ENCODE measurements around the gene MNAT1.

MNAT1 gene

GRCh38 chr14:60805841-60806430 is 71.4 kb downstream of the MNAT1 start:
- no peaks in the 10 kb centered on the region for H3K36me3 ChIP-seq (ENCODE audit: control insufficient read depth in 1 of 2, insufficient read depth in 2 of 2, low read length in 2 of 2)
- H3K9ac ChIP-seq (ENCODE audit: low read length): no peak overlapping the region
- H3K79me2 ChIP-seq (ENCODE audit: control insufficient read depth, insufficient read depth, low read length, poor library complexity): no peaks in the 10 kb centered on the region
- H3K4ac ChIP-seq (ENCODE audit: low read depth, low read length): no peak overlapping the region
- no peak overlapping the region for H2AFZ ChIP-seq (ENCODE audit: insufficient read depth, low read length, poor library complexity)
- no peak overlapping the region for H3K18ac ChIP-seq (ENCODE audit: low read length)
- H3K23ac ChIP-seq (ENCODE audit: low read length): no peak overlapping the region
- no peak overlapping the region for H3K4me2 ChIP-seq (ENCODE audit: low read length)
- H4K12ac ChIP-seq (ENCODE audit: low read depth, low read length): no peak overlapping the region
- DNase-seq: peak in 1 of 2 donors; percentile 3
- H4K91ac ChIP-seq (ENCODE audit: low read depth, low read length): no peak overlapping the region
- H3K4me1 ChIP-seq (ENCODE audit: control insufficient read depth in 1 of 2, insufficient read depth in 2 of 2, low read length in 2 of 2): no peaks in the 10 kb centered on the region
- no peak overlapping the region for H3K14ac ChIP-seq (ENCODE audit: low read length)
- H2BK12ac ChIP-seq (ENCODE audit: low read length): no peak overlapping the region
- H3K27me3 ChIP-seq (ENCODE audit: insufficient read depth, low read length): no peaks in the 10 kb centered on the region
- no peak overlapping the region for H3K4me3 ChIP-seq (ENCODE audit: low read depth, low read length)
- no peak overlapping the region for H3K27ac ChIP-seq (ENCODE audit: low read depth, low read length)
- H2BK120ac ChIP-seq (ENCODE audit: insufficient read depth, low read length, poor library complexity): no peak overlapping the region
- H3K79me1 ChIP-seq (ENCODE audit: low read length): no peaks in the 10 kb centered on the region
- H2AK5ac ChIP-seq (ENCODE audit: low read length): no peak overlapping the region
- no CpG with 5 or more reads among the region's 1 CpG for WGBS (ENCODE audit: extremely low coverage, insufficient coverage, insufficient read length)
- no peak overlapping the region for H2BK5ac ChIP-seq (ENCODE audit: low read depth, low read length, poor library complexity)
- H4K8ac ChIP-seq (ENCODE audit: low read depth, low read length): no peak overlapping the region
- H3K9me3 ChIP-seq (ENCODE audit: insufficient read depth, low read depth, low read length): no peaks in the 10 kb centered on the region

- Histone ChIP-seq H3K79me2 (ENCODE audit: control insufficient read depth, insufficient read depth, low read length, poor library complexity) (no peaks in the 10 kb centered on the region), H3K9ac (ENCODE audit: low read length) (no peak overlapping the region), H3K14ac (ENCODE audit: low read length) (no peak overlapping the region), H3K4me2 (ENCODE audit: low read length) (no peak overlapping the region), H2AK5ac (ENCODE audit: low read length) (no peak overlapping the region), H4K91ac (ENCODE audit: low read depth, low read length) (no peak overlapping the region), H3K9me3 (ENCODE audit: insufficient read depth, low read depth, low read length) (no peaks in the 10 kb centered on the region), H4K12ac (ENCODE audit: low read depth, low read length) (no peak overlapping the region), H3K23ac (ENCODE audit: low read length) (no peak overlapping the region), H2BK120ac (ENCODE audit: insufficient read depth, low read length, poor library complexity) (no peak overlapping the region), H3K18ac (ENCODE audit: low read length) (no peak overlapping the region), H3K79me1 (ENCODE audit: low read length) (no peaks in the 10 kb centered on the region), H4K8ac (ENCODE audit: low read depth, low read length) (no peak overlapping the region), H3K36me3 (ENCODE audit: control insufficient read depth in 1 of 2, insufficient read depth in 2 of 2, low read length in 2 of 2) (peaks cover 0 to under 1% of the 10 kb centered on the region in 2 experiments), H3K4me3 (ENCODE audit: low read depth, low read length) (no peak overlapping the region), H3K27ac (ENCODE audit: low read depth, low read length) (no peak overlapping the region), H2BK12ac (ENCODE audit: low read length) (no peak overlapping the region), H2AFZ (ENCODE audit: insufficient read depth, low read length, poor library complexity) (no peak overlapping the region), H3K4ac (ENCODE audit: low read depth, low read length) (no peak overlapping the region), H3K4me1 (ENCODE audit: control insufficient read depth in 1 of 2, insufficient read depth in 2 of 2, low read length in 2 of 2) (no peaks in the 10 kb centered on the region), H3K27me3 (ENCODE audit: insufficient read depth, low read length) (no peaks in the 10 kb centered on the region), H2BK5ac (ENCODE audit: low read depth, low read length, poor library complexity) (no peak overlapping the region)
- no peak for DNase-seq
- no CpG with 5 or more reads among the region's 2 CpGs for WGBS (ENCODE audit: extremely low coverage, insufficient coverage, insufficient read length)
Observed at GRCh38 chr14:60807247-60807646, 72.7 kb downstream of the MNAT1 start.

- Histone ChIP-seq H2BK12ac (ENCODE audit: low read length) (no peak overlapping the region), H4K12ac (ENCODE audit: low read depth, low read length) (no peak overlapping the region), H3K4me1 (ENCODE audit: control insufficient read depth in 1 of 2, insufficient read depth in 2 of 2, low read length in 2 of 2) (no peaks in the 10 kb centered on the region), H3K4ac (ENCODE audit: low read depth, low read length) (no peak overlapping the region), H3K18ac (ENCODE audit: low read length) (no peak overlapping the region), H4K8ac (ENCODE audit: low read depth, low read length) (no peak overlapping the region), H3K36me3 (ENCODE audit: control insufficient read depth in 1 of 2, insufficient read depth in 2 of 2, low read length in 2 of 2) (peaks cover 4 to 6% of the 10 kb centered on the region in 2 experiments), H4K91ac (ENCODE audit: low read depth, low read length) (no peak overlapping the region), H3K27ac (ENCODE audit: low read depth, low read length) (no peak overlapping the region), H3K4me3 (ENCODE audit: low read depth, low read length) (no peak overlapping the region), H2AFZ (ENCODE audit: insufficient read depth, low read length, poor library complexity) (no peak overlapping the region), H3K79me1 (ENCODE audit: low read length) (no peaks in the 10 kb centered on the region), H3K9ac (ENCODE audit: low read length) (no peak overlapping the region), H2BK5ac (ENCODE audit: low read depth, low read length, poor library complexity) (no peak overlapping the region), H3K9me3 (ENCODE audit: insufficient read depth, low read depth, low read length) (no peaks in the 10 kb centered on the region), H2AK5ac (ENCODE audit: low read length) (no peak overlapping the region), H3K23ac (ENCODE audit: low read length) (no peak overlapping the region), H3K14ac (ENCODE audit: low read length) (no peak overlapping the region), H3K4me2 (ENCODE audit: low read length) (no peak overlapping the region), H3K27me3 (ENCODE audit: insufficient read depth, low read length) (no peaks in the 10 kb centered on the region), H2BK120ac (ENCODE audit: insufficient read depth, low read length, poor library complexity) (no peak overlapping the region), H3K79me2 (ENCODE audit: control insufficient read depth, insufficient read depth, low read length, poor library complexity) (no peaks in the 10 kb centered on the region)
- WGBS (ENCODE audit: extremely low coverage, insufficient coverage, insufficient read length): no CpG with 5 or more reads among the region's 3 CpGs
- DNase-seq: no peak
Observed at GRCh38 chr14:60807971-60808370, 73.4 kb downstream of the MNAT1 start.

DNA sequence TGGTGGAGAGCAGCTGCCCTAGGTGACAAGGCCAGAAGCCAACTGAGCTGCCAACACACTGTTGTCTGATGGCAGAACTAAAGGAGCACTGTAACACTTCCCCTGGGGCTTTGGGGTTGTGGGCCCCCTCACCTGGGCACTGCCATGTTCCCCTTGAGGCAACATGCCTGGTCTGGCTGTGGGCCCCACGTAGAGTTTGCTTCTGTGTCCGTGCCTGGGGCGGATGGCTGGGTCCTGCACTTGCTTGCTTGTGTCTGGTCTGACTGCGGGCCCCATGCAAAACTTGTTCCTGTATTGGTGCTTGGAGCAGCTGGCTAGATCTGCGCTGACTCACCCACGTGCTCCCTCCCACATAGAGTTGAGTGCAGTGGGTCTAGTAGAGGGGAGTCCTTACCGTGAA is 78.4 kb downstream of the MNAT1 start:
- Histone ChIP-seq H3K79me2 (ENCODE audit: control insufficient read depth, insufficient read depth, low read length, poor library complexity) (no peaks in the 10 kb centered on the region), H2BK5ac (ENCODE audit: low read depth, low read length, poor library complexity) (no peak overlapping the region), H2AFZ (ENCODE audit: insufficient read depth, low read length, poor library complexity) (no peak overlapping the region), H3K23ac (ENCODE audit: low read length) (no peak overlapping the region), H4K12ac (ENCODE audit: low read depth, low read length) (no peak overlapping the region), H3K18ac (ENCODE audit: low read length) (no peak overlapping the region), H3K4ac (ENCODE audit: low read depth, low read length) (no peak overlapping the region), H3K27me3 (ENCODE audit: insufficient read depth, low read length) (no peaks in the 10 kb centered on the region), H2AK5ac (ENCODE audit: low read length) (no peak overlapping the region), H3K4me2 (ENCODE audit: low read length) (no peak overlapping the region), H4K91ac (ENCODE audit: low read depth, low read length) (no peak overlapping the region), H3K14ac (ENCODE audit: low read length) (no peak overlapping the region), H3K4me3 (ENCODE audit: low read depth, low read length) (no peak overlapping the region), H4K8ac (ENCODE audit: low read depth, low read length) (no peak overlapping the region), H3K36me3 (ENCODE audit: control insufficient read depth in 1 of 2, insufficient read depth in 2 of 2, low read length in 2 of 2) (peaks cover 6 to 9% of the 10 kb centered on the region in 2 experiments), H3K27ac (ENCODE audit: low read depth, low read length) (no peak overlapping the region), H3K4me1 (ENCODE audit: control insufficient read depth in 1 of 2, insufficient read depth in 2 of 2, low read length in 2 of 2) (no peaks in the 10 kb centered on the region), H3K9me3 (ENCODE audit: insufficient read depth, low read depth, low read length) (no peaks in the 10 kb centered on the region), H3K9ac (ENCODE audit: low read length) (no peak overlapping the region), H2BK120ac (ENCODE audit: insufficient read depth, low read length, poor library complexity) (no peak overlapping the region), H2BK12ac (ENCODE audit: low read length) (no peak overlapping the region), H3K79me1 (ENCODE audit: low read length) (no peaks in the 10 kb centered on the region)
- DNase-seq: no peak
- WGBS (ENCODE audit: extremely low coverage, insufficient coverage, insufficient read length): no CpG with 5 or more reads among the region's 7 CpGs
